AG09319 (cell line): ENCODE measurements around the gene NRIP3.
"Not testable (repeated sequence)": the region's sequence is repeated elsewhere in the genome, so short reads cannot be mapped to it uniquely, and the experiment has no call there.

Experiments used
- DNase-seq: peaks from one replicate; pipeline ENCODE4 v3.0.0-alpha.2; 2010; ENCODE audit warnings: low read depth; ENCODE audit errors: extremely low read depth
- TF ChIP-seq, protein P1 (sequence below): IDR thresholded peaks from 2 replicates; pipeline ENCODE4 v1.5.1; 2011; ENCODE audit warnings: low read depth, mild to moderate bottlenecking, inconsistent platforms, low read length, moderate library complexity

Gene NRIP3

DNA sequence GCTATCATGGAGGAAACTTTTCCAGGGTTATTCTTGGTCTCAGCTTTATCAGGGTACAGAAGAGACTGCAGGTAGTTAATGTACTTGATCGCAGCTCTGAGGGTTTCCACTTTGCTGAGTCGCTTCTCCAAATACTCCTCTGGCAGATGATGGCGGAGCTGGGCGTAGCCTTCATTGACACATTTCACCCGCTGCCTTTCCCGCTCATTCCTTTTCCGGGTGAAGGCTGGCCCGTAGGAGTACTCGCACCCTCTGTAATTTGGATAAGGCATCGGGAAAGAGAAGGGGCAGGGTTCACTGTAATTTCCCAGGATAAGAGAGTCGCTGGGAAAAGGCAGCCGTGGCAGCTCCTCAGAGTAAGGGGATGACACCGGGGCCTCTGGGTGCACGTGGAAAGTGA, 66.1 kb downstream of the NRIP3 start:
- TF ChIP-seq, protein P1, sequence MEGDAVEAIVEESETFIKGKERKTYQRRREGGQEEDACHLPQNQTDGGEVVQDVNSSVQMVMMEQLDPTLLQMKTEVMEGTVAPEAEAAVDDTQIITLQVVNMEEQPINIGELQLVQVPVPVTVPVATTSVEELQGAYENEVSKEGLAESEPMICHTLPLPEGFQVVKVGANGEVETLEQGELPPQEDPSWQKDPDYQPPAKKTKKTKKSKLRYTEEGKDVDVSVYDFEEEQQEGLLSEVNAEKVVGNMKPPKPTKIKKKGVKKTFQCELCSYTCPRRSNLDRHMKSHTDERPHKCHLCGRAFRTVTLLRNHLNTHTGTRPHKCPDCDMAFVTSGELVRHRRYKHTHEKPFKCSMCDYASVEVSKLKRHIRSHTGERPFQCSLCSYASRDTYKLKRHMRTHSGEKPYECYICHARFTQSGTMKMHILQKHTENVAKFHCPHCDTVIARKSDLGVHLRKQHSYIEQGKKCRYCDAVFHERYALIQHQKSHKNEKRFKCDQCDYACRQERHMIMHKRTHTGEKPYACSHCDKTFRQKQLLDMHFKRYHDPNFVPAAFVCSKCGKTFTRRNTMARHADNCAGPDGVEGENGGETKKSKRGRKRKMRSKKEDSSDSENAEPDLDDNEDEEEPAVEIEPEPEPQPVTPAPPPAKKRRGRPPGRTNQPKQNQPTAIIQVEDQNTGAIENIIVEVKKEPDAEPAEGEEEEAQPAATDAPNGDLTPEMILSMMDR, result no peak
- no peak for DNase-seq

DNA sequence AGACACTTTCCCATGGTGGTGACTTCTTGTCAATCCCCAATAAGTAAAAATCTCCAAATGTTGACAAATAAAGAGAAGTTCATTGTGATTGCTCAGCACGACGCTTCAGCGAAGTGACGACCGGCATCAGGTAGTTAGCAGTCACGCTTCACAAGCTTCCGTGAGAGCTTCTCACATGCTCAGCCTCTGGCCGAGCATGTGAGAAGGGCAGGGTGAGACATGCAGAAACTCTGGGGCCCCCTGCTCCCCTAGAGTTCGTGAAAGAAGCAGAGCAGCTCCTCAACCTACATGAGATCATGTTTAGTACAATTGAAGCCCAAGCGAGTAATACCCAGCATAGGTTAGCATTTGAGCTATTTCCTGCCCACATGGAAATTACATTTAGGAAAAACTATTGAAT, 66.6 kb downstream of the NRIP3 start:
- DNase-seq, result no peak
- TF ChIP-seq, protein P1, result no peak

DNA sequence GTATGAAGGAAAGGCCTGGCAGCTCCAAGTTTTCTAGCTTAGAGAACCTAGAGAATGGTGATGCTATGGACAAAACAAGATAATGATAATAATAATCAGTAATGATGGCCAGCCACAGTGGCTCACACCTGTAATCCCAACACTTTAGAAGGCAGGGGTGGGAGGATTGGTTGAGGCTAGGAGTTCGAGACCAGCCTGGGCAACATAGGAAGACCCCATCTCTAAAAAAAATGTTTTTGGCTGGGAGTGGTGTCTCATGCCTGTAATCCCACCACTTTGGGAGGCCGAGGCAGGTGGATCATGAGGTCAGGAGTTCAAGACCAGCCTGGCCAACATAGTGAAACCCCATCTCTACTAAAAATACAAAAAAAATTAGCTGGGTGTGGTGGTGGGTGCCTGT, 68.0 kb downstream of the NRIP3 start:
- not testable (repeated sequence) for DNase-seq

DNA sequence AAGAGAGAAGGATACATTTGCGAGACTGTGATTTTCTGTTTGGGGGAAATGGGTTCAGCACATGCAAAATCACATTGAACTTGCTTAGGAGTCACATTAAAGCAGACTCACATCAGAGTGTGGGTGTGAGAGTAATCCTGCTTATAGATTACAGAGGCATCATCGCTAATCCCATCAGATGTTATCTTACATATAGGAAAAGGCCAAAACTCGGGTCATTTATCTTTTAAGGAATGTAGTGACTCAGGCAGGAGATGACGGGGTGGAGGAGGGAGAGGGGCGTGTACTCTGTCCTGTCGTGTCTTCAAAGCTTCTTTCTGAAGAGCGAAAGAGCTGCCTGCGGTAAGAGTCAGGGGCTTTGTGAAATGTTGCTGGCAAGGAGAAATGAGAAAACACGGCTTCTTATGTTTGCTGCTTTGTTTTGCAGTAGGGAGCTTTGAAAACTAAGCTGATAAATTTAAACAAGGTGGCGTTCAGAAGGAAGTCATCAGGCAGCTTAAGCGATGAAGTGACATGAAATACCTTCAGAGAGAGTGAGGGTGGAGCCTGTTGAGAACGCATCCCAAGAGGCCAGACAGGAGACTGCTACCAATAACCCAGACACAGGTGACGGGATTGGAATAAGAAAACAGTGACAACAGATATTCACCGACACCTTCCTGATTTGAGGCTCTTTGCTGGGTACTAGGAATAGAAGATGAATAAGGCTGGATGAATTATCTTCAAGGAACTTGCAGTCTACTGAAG, 68.9 kb downstream of the NRIP3 start:
- no peak for DNase-seq
- TF ChIP-seq, protein P1, result no peak

DNA sequence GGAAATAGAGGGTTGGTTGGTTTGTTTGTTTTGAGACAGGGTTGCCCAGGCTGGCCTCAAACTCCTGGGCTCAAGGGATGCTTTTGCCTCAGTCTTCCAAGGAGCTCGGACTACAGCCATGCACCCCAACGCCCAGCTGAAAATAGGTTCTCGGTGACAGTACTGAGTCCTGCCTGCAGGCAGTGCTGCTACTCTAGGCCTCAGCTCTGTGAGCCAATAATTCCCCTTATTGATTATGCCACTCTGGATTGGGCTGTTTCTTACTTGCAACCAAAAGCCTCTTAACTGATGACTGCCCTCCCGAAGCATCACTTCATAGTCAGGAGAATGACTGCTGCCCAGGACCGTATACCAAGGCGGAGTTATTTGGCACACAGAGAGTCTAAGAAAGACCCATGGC, 69.9 kb downstream of the NRIP3 start:
- TF ChIP-seq, protein P1, result no peak
- no peak for DNase-seq

DNA sequence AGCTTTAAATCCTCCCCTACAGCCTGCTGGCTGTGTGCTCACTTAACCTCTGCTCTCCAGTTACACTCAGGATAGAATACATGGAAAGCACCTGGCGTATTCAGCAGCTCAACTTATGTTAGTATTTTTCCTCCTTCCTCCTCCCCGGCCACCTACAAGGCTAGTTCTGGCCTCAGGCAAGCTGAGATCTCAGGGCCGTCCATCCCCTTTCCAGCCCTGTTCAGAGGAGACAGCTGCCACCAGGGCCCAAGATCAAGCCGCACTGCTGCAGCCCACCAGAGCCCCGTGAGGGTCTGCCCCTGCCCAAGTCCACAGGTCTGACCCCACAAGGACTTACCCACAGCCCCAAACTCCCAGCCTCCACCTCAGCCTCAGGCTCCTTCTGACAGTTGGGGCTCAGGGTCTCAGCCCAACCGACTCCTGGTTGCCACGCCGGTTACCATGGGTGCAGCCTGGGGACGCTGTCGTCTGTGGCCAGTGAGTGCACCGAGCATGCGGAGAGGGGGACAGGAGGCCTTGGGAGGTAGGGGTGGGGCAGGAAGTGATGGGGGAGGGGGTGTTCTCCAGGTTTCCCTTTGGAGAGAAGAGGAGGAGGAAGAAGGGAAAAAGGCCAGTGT, 71.1 kb downstream of the NRIP3 start, which contains the start of gene C11orf16:
Gene C11orf16 (minus strand): TSS at position 384 of the 617 bp plus-strand sequence. CDS start 639 bp downstream, outside the sequence.
- TF ChIP-seq, protein P1, result no peak

More for the DNA sequence above, 71.1 kb downstream of the NRIP3 start, which contains the start of gene C11orf16:
- DNase-seq, result no peak
